ENCODE data around the gene MICAL1. TPM values are rescaled to one million over a fixed set of nuclear protein-coding genes. Genes with fewer than 3 reads are reported as not detected.

MICAL1 gene
- total and polyA plus RNA-seq, 5 donors from 2014 or later: 14.6 to 166 (median 17.9) TPM

- peaks cover 29% of the 10 kb centered on the region for H3K36me3 Mint-ChIP-seq
- peak; percentile 87 to 89 for ATAC-seq (ENCODE audit: low read depth in 2 of 2)
- peak within 1 kb of the TSS; percentile 99 for H3K4me3 ChIP-seq (ENCODE audit: low read depth, low read length)
Measured at GRCh38 chr6:109482905-109483734, 27.5 kb upstream of the MICAL1 start, which contains the start of gene ZBTB24. TSS of gene ZBTB24 (minus strand) at chr6:109483219. CDS start at chr6:109482026, 1,193 bp downstream.

GRCh38 chr6:109480993-109481480, 25.5 kb upstream of the MICAL1 start:
- no peaks in the 10 kb centered on the region for H3K9me3 ChIP-seq (ENCODE audit: control insufficient read depth in 2 of 2, low read length in 2 of 2)
- H3K9me3 Mint-ChIP-seq: no peaks in the 10 kb centered on the region
- peaks cover 7% of the 10 kb centered on the region for H3K27me3 Mint-ChIP-seq
- H3K27me3 ChIP-seq (ENCODE audit: control insufficient read depth, insufficient read depth, low read length): no peaks in the 10 kb centered on the region
- peak overlapping the region; percentile 99 for H3K4me3 ChIP-seq (ENCODE audit: low read depth, low read length)
- H3K36me3 Mint-ChIP-seq: peaks cover 40% of the 10 kb centered on the region
- H3K4me3 Mint-ChIP-seq: peak overlapping the region; percentile 94 to 99 (median 97)
- DNase-seq (no peak), ATAC-seq (ENCODE audit: low read depth in 2 of 2) (no peak)
- H3K27ac Mint-ChIP-seq: peak overlapping the region; percentile 22 to 95 (median 89)
- peak overlapping the region; percentile 80 for H3K27ac ChIP-seq (ENCODE audit: insufficient read depth, low read length, poor library complexity, severe bottlenecking)
- peaks cover 14% of the 10 kb centered on the region for H3K36me3 ChIP-seq (ENCODE audit: control insufficient read depth, insufficient read depth, low read length)
- H3K4me1 Mint-ChIP-seq: peaks cover 35 to 66% (median 46%) of the 10 kb centered on the region in 4 donors
- H3K4me1 ChIP-seq (ENCODE audit: control insufficient read depth, insufficient read depth, low read length, poor library complexity, severe bottlenecking): peaks cover 66% of the 10 kb centered on the region

More at GRCh38 chr6:109482905-109483734, 27.5 kb upstream of the MICAL1 start, which contains the start of gene ZBTB24:
- Mint-ChIP-seq H3K27me3 (peaks cover 7% of the 10 kb centered on the region), H3K4me1 (peaks cover 31 to 45% (median 36%) of the 10 kb centered on the region in 4 donors), H3K4me3 (peak within 1 kb of the TSS; percentile 94 to 99 (median 97)), H3K27ac (peak within 1 kb of the TSS; percentile 90 to 95 (median 93)), H3K9me3 (peaks cover 0 to 2% (median 0%) of the 10 kb centered on the region in 7 donors)
- peak; percentile 88 to 93 (median 91) for DNase-seq
- no peaks in the 10 kb centered on the region for H3K9me3 ChIP-seq (ENCODE audit: control insufficient read depth in 2 of 2, low read length in 2 of 2)
- H3K27me3 ChIP-seq (ENCODE audit: control insufficient read depth, insufficient read depth, low read length): no peaks in the 10 kb centered on the region
- H3K36me3 ChIP-seq (ENCODE audit: control insufficient read depth, insufficient read depth, low read length): peaks cover 3% of the 10 kb centered on the region
- H3K27ac ChIP-seq (ENCODE audit: insufficient read depth, low read length, poor library complexity, severe bottlenecking): peak within 1 kb of the TSS; percentile 86
- H3K4me1 ChIP-seq (ENCODE audit: control insufficient read depth, insufficient read depth, low read length, poor library complexity, severe bottlenecking): peaks cover 45% of the 10 kb centered on the region

GRCh38 chr6:109478841-109479624, 23.5 kb upstream of the MICAL1 start:
- H3K27me3 Mint-ChIP-seq: peaks cover 7% of the 10 kb centered on the region
- ATAC-seq (ENCODE audit: low read depth in 2 of 2) (no peak), DNase-seq (peak in 1 of 3 donors; percentile 19)
- H3K27ac Mint-ChIP-seq: peak overlapping the region; percentile 91 to 95 (median 92)
- Histone ChIP-seq H3K9me3 (ENCODE audit: control insufficient read depth in 2 of 2, low read length in 2 of 2) (no peaks in the 10 kb centered on the region), H3K27me3 (ENCODE audit: control insufficient read depth, insufficient read depth, low read length) (no peaks in the 10 kb centered on the region), H3K4me3 (ENCODE audit: low read depth, low read length) (peak overlapping the region; percentile 93), H3K36me3 (ENCODE audit: control insufficient read depth, insufficient read depth, low read length) (peaks cover 31% of the 10 kb centered on the region), H3K27ac (ENCODE audit: insufficient read depth, low read length, poor library complexity, severe bottlenecking) (peak overlapping the region; percentile 64), H3K4me1 (ENCODE audit: control insufficient read depth, insufficient read depth, low read length, poor library complexity, severe bottlenecking) (peaks cover 76% of the 10 kb centered on the region)
- no peaks in the 10 kb centered on the region for H3K9me3 Mint-ChIP-seq
- peaks cover 55% of the 10 kb centered on the region for H3K36me3 Mint-ChIP-seq
- H3K4me3 Mint-ChIP-seq: peak overlapping the region; percentile 94 to 99 (median 97)
- H3K4me1 Mint-ChIP-seq: peaks cover 30 to 77% (median 55%) of the 10 kb centered on the region in 4 donors

- peaks cover 25 to 78% (median 56%) of the 10 kb centered on the region in 4 donors for H3K4me1 Mint-ChIP-seq
- H3K27ac ChIP-seq (ENCODE audit: insufficient read depth, low read length, poor library complexity, severe bottlenecking): peak overlapping the region; percentile 64
- H3K27me3 Mint-ChIP-seq: peaks cover 7% of the 10 kb centered on the region
- H3K36me3 ChIP-seq (ENCODE audit: control insufficient read depth, insufficient read depth, low read length): peaks cover 38% of the 10 kb centered on the region
- DNase-seq (no peak), ATAC-seq (ENCODE audit: low read depth in 2 of 2) (no peak)
- peak overlapping the region; percentile 94 to 99 (median 97) for H3K4me3 Mint-ChIP-seq
- peak overlapping the region; percentile 91 to 95 (median 92) for H3K27ac Mint-ChIP-seq
- peaks cover 0 to 1% (median 0%) of the 10 kb centered on the region in 7 donors for H3K9me3 Mint-ChIP-seq
- H3K4me3 ChIP-seq (ENCODE audit: low read depth, low read length): peak overlapping the region; percentile 93
- H3K27me3 ChIP-seq (ENCODE audit: control insufficient read depth, insufficient read depth, low read length): no peaks in the 10 kb centered on the region
- no peaks in the 10 kb centered on the region for H3K9me3 ChIP-seq (ENCODE audit: control insufficient read depth in 2 of 2, low read length in 2 of 2)
- H3K36me3 Mint-ChIP-seq: peaks cover 60% of the 10 kb centered on the region
- peaks cover 79% of the 10 kb centered on the region for H3K4me1 ChIP-seq (ENCODE audit: control insufficient read depth, insufficient read depth, low read length, poor library complexity, severe bottlenecking)
Measured at GRCh38 chr6:109478222-109478805, 22.7 kb upstream of the MICAL1 start.

GRCh38 chr6:109477725-109478124, 22.2 kb upstream of the MICAL1 start:
- ATAC-seq (ENCODE audit: low read depth in 2 of 2) (no peak), DNase-seq (no peak)
- Histone ChIP-seq H3K9me3 (ENCODE audit: control insufficient read depth in 2 of 2, low read length in 2 of 2) (no peaks in the 10 kb centered on the region), H3K4me1 (ENCODE audit: control insufficient read depth, insufficient read depth, low read length, poor library complexity, severe bottlenecking) (peaks cover 84% of the 10 kb centered on the region), H3K4me3 (ENCODE audit: low read depth, low read length) (peak overlapping the region; percentile 93), H3K36me3 (ENCODE audit: control insufficient read depth, insufficient read depth, low read length) (peaks cover 44% of the 10 kb centered on the region), H3K27me3 (ENCODE audit: control insufficient read depth, insufficient read depth, low read length) (no peaks in the 10 kb centered on the region), H3K27ac (ENCODE audit: insufficient read depth, low read length, poor library complexity, severe bottlenecking) (peak overlapping the region; percentile 6)
- peaks cover 7% of the 10 kb centered on the region for H3K27me3 Mint-ChIP-seq
- H3K9me3 Mint-ChIP-seq: peaks cover 0 to 3% (median 0%) of the 10 kb centered on the region in 7 donors
- H3K4me3 Mint-ChIP-seq: peak overlapping the region; percentile 94 to 99 (median 97)
- H3K27ac Mint-ChIP-seq: peak overlapping the region in 2 of 3 donors; percentile 92 to 95
- H3K36me3 Mint-ChIP-seq: peaks cover 66% of the 10 kb centered on the region
- peaks cover 25 to 84% (median 62%) of the 10 kb centered on the region in 4 donors for H3K4me1 Mint-ChIP-seq

GRCh38 chr6:109477184-109477583, 21.6 kb upstream of the MICAL1 start:
- Mint-ChIP-seq H3K4me3 (peak overlapping the region; percentile 94 to 99 (median 97)), H3K36me3 (peaks cover 71% of the 10 kb centered on the region), H3K27ac (peak overlapping the region in 2 of 3 donors; percentile 92 to 95), H3K4me1 (peaks cover 25 to 89% (median 67%) of the 10 kb centered on the region in 4 donors), H3K9me3 (peaks cover 0 to 3% (median 0%) of the 10 kb centered on the region in 7 donors), H3K27me3 (peaks cover 7% of the 10 kb centered on the region)
- no peak for ATAC-seq (ENCODE audit: low read depth in 2 of 2)
- no peak overlapping the region for H3K27ac ChIP-seq (ENCODE audit: insufficient read depth, low read length, poor library complexity, severe bottlenecking)
- DNase-seq: no peak
- H3K27me3 ChIP-seq (ENCODE audit: control insufficient read depth, insufficient read depth, low read length): no peaks in the 10 kb centered on the region
- H3K4me3 ChIP-seq (ENCODE audit: low read depth, low read length): peak overlapping the region; percentile 93
- H3K4me1 ChIP-seq (ENCODE audit: control insufficient read depth, insufficient read depth, low read length, poor library complexity, severe bottlenecking): peaks cover 85% of the 10 kb centered on the region
- peaks cover 49% of the 10 kb centered on the region for H3K36me3 ChIP-seq (ENCODE audit: control insufficient read depth, insufficient read depth, low read length)
- no peaks in the 10 kb centered on the region for H3K9me3 ChIP-seq (ENCODE audit: control insufficient read depth in 2 of 2, low read length in 2 of 2)

- H3K36me3 Mint-ChIP-seq: peaks cover 74% of the 10 kb centered on the region
- H3K27ac ChIP-seq (ENCODE audit: insufficient read depth, low read length, poor library complexity, severe bottlenecking): no peak overlapping the region
- DNase-seq (no peak), ATAC-seq (ENCODE audit: low read depth in 2 of 2) (no peak)
- H3K27me3 ChIP-seq (ENCODE audit: control insufficient read depth, insufficient read depth, low read length): no peaks in the 10 kb centered on the region
- no peaks in the 10 kb centered on the region for H3K9me3 ChIP-seq (ENCODE audit: control insufficient read depth in 2 of 2, low read length in 2 of 2)
- peak overlapping the region; percentile 45 to 99 (median 68) for H3K4me3 Mint-ChIP-seq
- H3K4me1 ChIP-seq (ENCODE audit: control insufficient read depth, insufficient read depth, low read length, poor library complexity, severe bottlenecking): peaks cover 70% of the 10 kb centered on the region
- H3K4me1 Mint-ChIP-seq: peaks cover 14 to 89% (median 63%) of the 10 kb centered on the region in 4 donors
- H3K9me3 Mint-ChIP-seq: peaks cover 0 to 3% (median 0%) of the 10 kb centered on the region in 7 donors
- peaks cover 65% of the 10 kb centered on the region for H3K36me3 ChIP-seq (ENCODE audit: control insufficient read depth, insufficient read depth, low read length)
- H3K4me3 ChIP-seq (ENCODE audit: low read depth, low read length): peak overlapping the region; percentile 93
- H3K27ac Mint-ChIP-seq: peak overlapping the region in 1 of 3 donors; percentile 12
- no peaks in the 10 kb centered on the region for H3K27me3 Mint-ChIP-seq
Measured at GRCh38 chr6:109475625-109476024, 20.1 kb upstream of the MICAL1 start.
